KMS-11 (cell line): ENCODE results near the gene MAP4K5.

ENCODE experiments used
- H2AFZ ChIP-seq: fragments of 200-600 bp; sonication (generic); 2 replicates; pipeline ENCODE4 v1.6.1; 2016; ENCODE audit warnings: antibody characterized with exemption, mixed run types, low read depth
- H3K27ac ChIP-seq: fragments of 200-600 bp; sonication (generic); 2 replicates; pipeline ENCODE4 v1.6.1; 2016; ENCODE audit warnings: mild to moderate bottlenecking, mixed run types
- H3K27me3 ChIP-seq: fragments of 200-600 bp; sonication (generic); 2 replicates; pipeline ENCODE4 v1.6.1; 2017; ENCODE audit warnings: mild to moderate bottlenecking, low read depth, mixed run types, moderate library complexity; ENCODE audit not compliant: insufficient read depth
- H3K36me3 ChIP-seq: fragments of 200-600 bp; sonication (generic); 2 replicates; pipeline ENCODE4 v1.6.1; 2017; ENCODE audit warnings: mild to moderate bottlenecking, mixed run types; ENCODE audit not compliant: insufficient read depth
- H3K4me1 ChIP-seq: fragments of 200-600 bp; sonication (generic); 2 replicates; pipeline ENCODE4 v1.6.1; 2016; ENCODE audit warnings: mild to moderate bottlenecking, low read depth, mixed run types; ENCODE audit not compliant: poor library complexity, severe bottlenecking
- H3K4me2 ChIP-seq: fragments of 200-600 bp; sonication (generic); 2 replicates; pipeline ENCODE4 v1.7.0; 2016; ENCODE audit warnings: mild to moderate bottlenecking, mixed run types
- H3K4me3 ChIP-seq: fragments of 200-600 bp; sonication (generic); IDR thresholded peaks from 2 replicates; pipeline ENCODE4 v1.6.1; 2017; ENCODE audit warnings: low read depth, low read length, mixed read lengths; ENCODE audit not compliant: insufficient read depth
- H3K79me2 ChIP-seq: fragments of 200-600 bp; sonication (generic); 2 replicates; pipeline ENCODE4 v1.6.1; 2016; ENCODE audit warnings: low read depth, mixed run types; ENCODE audit not compliant: insufficient read depth
- H3K9ac ChIP-seq: fragments of 200-600 bp; sonication (generic); 2 replicates; pipeline ENCODE4 v1.6.1; 2016; ENCODE audit warnings: mild to moderate bottlenecking, mixed run types
- H4K20me1 ChIP-seq: fragments of 200-600 bp; sonication (generic); 2 replicates; pipeline ENCODE4 v1.6.1; 2016; ENCODE audit warnings: mild to moderate bottlenecking, mixed run types; ENCODE audit not compliant: insufficient read depth
- CTCF ChIP-seq: fragments of 200-600 bp; sonication (generic); conservative IDR thresholded peaks from 2 replicates; pipeline ENCODE4 v1.6.1; 2017; ENCODE audit warnings: low read depth, mild to moderate bottlenecking, antibody characterized with exemption, low read length, moderate library complexity, mixed read lengths

Gene MAP4K5

GRCh38 chr14:50397390-50398188 is 134.8 kb downstream of the MAP4K5 start:
- Histone ChIP-seq H3K4me2 (no peak overlapping the region), H2AFZ (no peak overlapping the region), H4K20me1 (no peaks in the 10 kb centered on the region), H3K36me3 (no peaks in the 10 kb centered on the region), H3K27me3 (no peaks in the 10 kb centered on the region), H3K4me1 (no peaks in the 10 kb centered on the region), H3K4me3 (no peak overlapping the region), H3K27ac (no peak overlapping the region), H3K79me2 (no peaks in the 10 kb centered on the region), H3K9ac (no peak overlapping the region)
- TF ChIP-seq CTCF: no peak

- no peaks in the 10 kb centered on the region for H3K27me3 ChIP-seq
- H3K36me3 ChIP-seq: no peaks in the 10 kb centered on the region
- H3K79me2 ChIP-seq: no peaks in the 10 kb centered on the region
- TF ChIP-seq CTCF: no peak
- no peaks in the 10 kb centered on the region for H4K20me1 ChIP-seq
- no peak within 1 kb of the TSS for H3K4me3 ChIP-seq
- H2AFZ ChIP-seq: peak within 1 kb of the TSS; percentile 85
- H3K27ac ChIP-seq: no peak within 1 kb of the TSS
- peak within 1 kb of the TSS; percentile 45; the same call in 1 of the 2 replicates for H3K4me2 ChIP-seq
- no peaks in the 10 kb centered on the region for H3K4me1 ChIP-seq
- peak within 1 kb of the TSS; percentile 32; the same call in 1 of the 2 replicates for H3K9ac ChIP-seq
Observed at GRCh38 chr14:50396631-50397389, 135.6 kb downstream of the MAP4K5 start, which contains the start of gene CDKL1. Gene CDKL1 (minus strand): TSS chr14:50396881. CDS start chr14:50395868, 1,013 bp downstream.

- no peaks in the 10 kb centered on the region for H4K20me1 ChIP-seq
- H3K27me3 ChIP-seq: no peaks in the 10 kb centered on the region
- H3K79me2 ChIP-seq: no peaks in the 10 kb centered on the region
- TF ChIP-seq CTCF: no peak
- no peaks in the 10 kb centered on the region for H3K36me3 ChIP-seq
- H3K4me3 ChIP-seq: no peak overlapping the region
- no peak overlapping the region for H2AFZ ChIP-seq
- no peak overlapping the region for H3K4me2 ChIP-seq
- no peak overlapping the region for H3K27ac ChIP-seq
- no peaks in the 10 kb centered on the region for H3K4me1 ChIP-seq
- no peak overlapping the region for H3K9ac ChIP-seq
Observed at GRCh38 chr14:50395448-50395847, 136.9 kb downstream of the MAP4K5 start.

GRCh38 chr14:50394713-50395112 is 137.7 kb downstream of the MAP4K5 start:
- Histone ChIP-seq H3K36me3 (no peaks in the 10 kb centered on the region), H3K9ac (no peak overlapping the region), H3K4me1 (no peaks in the 10 kb centered on the region), H3K27me3 (no peaks in the 10 kb centered on the region), H4K20me1 (no peaks in the 10 kb centered on the region), H2AFZ (no peak overlapping the region), H3K4me2 (no peak overlapping the region), H3K27ac (no peak overlapping the region), H3K4me3 (no peak overlapping the region), H3K79me2 (no peaks in the 10 kb centered on the region)
- no peak for TF ChIP-seq CTCF
